NCI-H2029 treated with DMSO at 0.1 percent for 48 hours (cell line): ENCODE results near the gene MSX2.

Experiments
- DNase-seq: peaks from one replicate; lab custom pipeline; 2025; lab: John Stamatoyannopoulos, UW

Gene MSX2

DNA sequence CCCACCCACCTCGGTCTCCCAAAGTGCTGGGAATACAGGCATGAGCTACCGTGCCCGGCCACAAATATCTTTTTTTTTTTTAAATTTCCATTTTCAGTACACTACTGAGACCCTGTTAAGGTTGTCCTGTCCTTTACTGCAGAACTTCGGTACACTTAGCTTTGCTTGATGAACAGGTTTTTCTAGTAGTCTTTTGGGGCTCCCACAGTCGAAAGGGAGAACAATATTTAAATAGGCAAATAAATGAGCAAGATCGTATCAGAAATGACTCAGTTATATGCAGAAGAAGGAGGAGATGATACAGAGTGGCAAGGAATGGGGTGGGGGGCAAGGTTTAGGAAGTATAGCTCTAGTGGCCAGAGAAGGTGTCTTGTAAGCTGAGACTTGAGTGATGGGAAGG, 52.7 kb downstream of the MSX2 start:
- no peak for DNase-seq

- DNase-seq: no peak
Observed at GRCh38 chr5:174777583-174777982, 53.2 kb downstream of the MSX2 start.
